HepG2 (cell line): ENCODE results near the gene LZTR1. TPM values are rescaled to one million over a fixed set of nuclear protein-coding genes. Genes with fewer than 3 reads are reported as not detected.

Experiments used
- HMG20B ChIP-seq: conservative IDR thresholded peaks from 2 replicates; pipeline ENCODE4 v1.6.1; 2016; ENCODE audit warnings: missing genetic modification reagents, missing compliant biosample characterization
- NAIF1 ChIP-seq: sonication (generic); formaldehyde crosslinking; IDR thresholded peaks from 2 replicates; pipeline ENCODE4 v1.5.0; 2020; ENCODE audit warnings: mild to moderate bottlenecking, missing genetic modification reagents, borderline replicate concordance
- ZNF761 ChIP-seq: sonication (generic); formaldehyde crosslinking; conservative IDR thresholded peaks from 2 replicates; pipeline ENCODE4 v1.4.0; 2020; ENCODE audit warnings: mild to moderate bottlenecking, missing genetic modification reagents
- polyA plus RNA-seq, 8 experiments: library from polyadenylated mRNA; depleted of rRNA in 3 of 8; stranded (reverse) in 7 of 8; unstranded in 1 of 8; fragments of >200 nt; fragmentation: Illumina TruSeq in 4 of 8; extraction: Trizol in 4 of 8; gene quantifications; 2 replicates each; pipeline versions ENCODE4 v1.2.1 to v1.2.3, GENCODE V29; 2011 to 2016; ENCODE audit warnings: low read depth in 4 of 8, missing spikeins in 1 of 8, mixed read lengths in 1 of 8; ENCODE audit not compliant: insufficient read depth in 1 of 8
- total RNA-seq, 5 experiments: library from RNA; depleted of rRNA; stranded (reverse); fragments of >200 nt; fragmentation: Illumina TruSeq; extraction: Trizol; gene quantifications; 2 replicates each; pipeline ENCODE4 v1.2.3, GENCODE V29; 2016; ENCODE audit warnings: low read depth in 1 of 5
- TF ChIP-seq, protein P1 (sequence below): sonication (generic); formaldehyde crosslinking; IDR thresholded peaks from 2 replicates; pipeline ENCODE4 v1.4.0; 2020; ENCODE audit warnings: missing genetic modification reagents
- TF ChIP-seq, protein P2 (sequence below): sonication (generic); formaldehyde crosslinking; IDR thresholded peaks from 2 replicates; pipeline ENCODE4 v1.5.0; 2020; ENCODE audit warnings: mild to moderate bottlenecking, missing genetic modification reagents, borderline replicate concordance
- TF ChIP-seq, protein P3 (sequence below): sonication (generic); formaldehyde crosslinking; IDR thresholded peaks from 2 replicates; pipeline ENCODE4 v1.5.1; 2020; ENCODE audit warnings: mild to moderate bottlenecking, missing genetic modification reagents
- TF ChIP-seq, protein P4 (sequence below): IDR thresholded peaks from 2 replicates; pipeline ENCODE4 v1.6.1; 2016; ENCODE audit warnings: low read depth, missing genetic modification reagents, missing compliant biosample characterization
- TF ChIP-seq, protein P5 (sequence below): sonication (generic); formaldehyde crosslinking; IDR thresholded peaks from 2 replicates; pipeline ENCODE4 v1.5.1; 2020; ENCODE audit warnings: mild to moderate bottlenecking, missing genetic modification reagents, moderate library complexity

The LZTR1 gene
- total and polyA plus RNA-seq, 2 of the 13 experiments (the other 11 are each of a cell fraction or from before 2014, with no cell fraction given): 21.8 to 22.4 TPM

DNA sequence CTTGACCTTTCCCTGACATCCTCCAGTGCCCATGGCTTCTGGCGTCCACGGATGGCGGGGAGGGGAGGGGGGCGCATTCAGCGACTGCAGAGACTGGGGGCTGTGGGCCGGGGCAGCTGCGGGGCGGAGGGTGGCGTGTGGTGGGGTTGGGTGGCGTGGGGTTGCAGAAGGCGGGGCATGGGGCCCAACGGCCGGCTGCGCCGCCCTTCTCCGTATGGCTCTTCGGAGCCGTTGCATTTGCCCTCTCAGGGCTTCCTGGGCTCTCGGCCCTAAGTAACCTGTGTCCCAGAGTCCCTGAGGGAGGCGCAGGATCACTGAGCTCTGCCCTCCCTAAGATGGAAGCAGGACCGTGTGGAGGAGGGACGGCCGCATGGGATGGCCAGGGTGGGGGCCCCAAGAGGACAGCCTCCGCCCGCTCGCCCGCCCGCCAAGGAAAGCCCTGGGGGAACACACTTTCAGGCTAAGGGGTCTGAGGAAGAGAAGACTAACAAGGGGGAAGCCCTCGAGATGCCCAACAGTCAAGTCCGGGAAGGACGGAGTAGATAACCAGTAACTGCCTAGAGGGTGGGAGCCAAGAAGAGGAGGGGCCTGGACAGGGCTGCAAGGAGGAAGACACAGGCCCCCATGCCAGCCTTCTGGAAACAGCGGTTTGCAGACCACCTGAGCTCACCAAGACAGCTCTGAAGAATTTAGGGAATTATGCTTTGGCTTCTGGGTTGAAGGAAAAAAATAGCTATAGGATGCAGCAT, 24.2 kb upstream of the LZTR1 start (continued):
- TF ChIP-seq, protein P1, sequence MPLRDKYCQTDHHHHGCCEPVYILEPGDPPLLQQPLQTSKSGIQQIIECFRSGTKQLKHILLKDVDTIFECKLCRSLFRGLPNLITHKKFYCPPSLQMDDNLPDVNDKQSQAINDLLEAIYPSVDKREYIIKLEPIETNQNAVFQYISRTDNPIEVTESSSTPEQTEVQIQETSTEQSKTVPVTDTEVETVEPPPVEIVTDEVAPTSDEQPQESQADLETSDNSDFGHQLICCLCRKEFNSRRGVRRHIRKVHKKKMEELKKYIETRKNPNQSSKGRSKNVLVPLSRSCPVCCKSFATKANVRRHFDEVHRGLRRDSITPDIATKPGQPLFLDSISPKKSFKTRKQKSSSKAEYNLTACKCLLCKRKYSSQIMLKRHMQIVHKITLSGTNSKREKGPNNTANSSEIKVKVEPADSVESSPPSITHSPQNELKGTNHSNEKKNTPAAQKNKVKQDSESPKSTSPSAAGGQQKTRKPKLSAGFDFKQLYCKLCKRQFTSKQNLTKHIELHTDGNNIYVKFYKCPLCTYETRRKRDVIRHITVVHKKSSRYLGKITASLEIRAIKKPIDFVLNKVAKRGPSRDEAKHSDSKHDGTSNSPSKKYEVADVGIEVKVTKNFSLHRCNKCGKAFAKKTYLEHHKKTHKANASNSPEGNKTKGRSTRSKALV (CRISPR knock-in tag): 0 out of 2 replicates have a peak, but pooled peaks have one; percentile 1
- TF ChIP-seq, protein P2, sequence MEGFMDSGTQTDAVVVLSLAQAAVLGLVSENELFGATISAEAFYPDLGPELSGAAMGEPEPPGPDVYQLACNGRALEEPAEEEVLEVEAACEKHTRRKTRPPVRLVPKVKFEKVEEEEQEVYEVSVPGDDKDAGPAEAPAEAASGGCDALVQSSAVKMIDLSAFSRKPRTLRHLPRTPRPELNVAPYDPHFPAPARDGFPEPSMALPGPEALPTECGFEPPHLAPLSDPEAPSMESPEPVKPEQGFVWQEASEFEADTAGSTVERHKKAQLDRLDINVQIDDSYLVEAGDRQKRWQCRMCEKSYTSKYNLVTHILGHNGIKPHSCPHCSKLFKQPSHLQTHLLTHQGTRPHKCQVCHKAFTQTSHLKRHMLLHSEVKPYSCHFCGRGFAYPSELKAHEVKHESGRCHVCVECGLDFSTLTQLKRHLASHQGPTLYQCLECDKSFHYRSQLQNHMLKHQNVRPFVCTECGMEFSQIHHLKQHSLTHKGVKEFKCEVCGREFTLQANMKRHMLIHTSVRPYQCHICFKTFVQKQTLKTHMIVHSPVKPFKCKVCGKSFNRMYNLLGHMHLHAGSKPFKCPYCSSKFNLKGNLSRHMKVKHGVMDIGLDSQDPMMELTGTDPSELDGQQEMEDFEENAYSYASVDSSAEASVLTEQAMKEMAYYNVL (CRISPR knock-in tag): 0 out of 2 replicates have a peak, but pooled peaks have one; percentile 16
- TF ChIP-seq NAIF1 (0 out of 2 replicates have a peak, but pooled peaks have one; percentile 44), HMG20B (0 out of 2 replicates have a peak, but pooled peaks have one; percentile 16), ZNF761 (peak; percentile 73; the same call in 1 of the 2 replicates)
- TF ChIP-seq, protein P3, sequence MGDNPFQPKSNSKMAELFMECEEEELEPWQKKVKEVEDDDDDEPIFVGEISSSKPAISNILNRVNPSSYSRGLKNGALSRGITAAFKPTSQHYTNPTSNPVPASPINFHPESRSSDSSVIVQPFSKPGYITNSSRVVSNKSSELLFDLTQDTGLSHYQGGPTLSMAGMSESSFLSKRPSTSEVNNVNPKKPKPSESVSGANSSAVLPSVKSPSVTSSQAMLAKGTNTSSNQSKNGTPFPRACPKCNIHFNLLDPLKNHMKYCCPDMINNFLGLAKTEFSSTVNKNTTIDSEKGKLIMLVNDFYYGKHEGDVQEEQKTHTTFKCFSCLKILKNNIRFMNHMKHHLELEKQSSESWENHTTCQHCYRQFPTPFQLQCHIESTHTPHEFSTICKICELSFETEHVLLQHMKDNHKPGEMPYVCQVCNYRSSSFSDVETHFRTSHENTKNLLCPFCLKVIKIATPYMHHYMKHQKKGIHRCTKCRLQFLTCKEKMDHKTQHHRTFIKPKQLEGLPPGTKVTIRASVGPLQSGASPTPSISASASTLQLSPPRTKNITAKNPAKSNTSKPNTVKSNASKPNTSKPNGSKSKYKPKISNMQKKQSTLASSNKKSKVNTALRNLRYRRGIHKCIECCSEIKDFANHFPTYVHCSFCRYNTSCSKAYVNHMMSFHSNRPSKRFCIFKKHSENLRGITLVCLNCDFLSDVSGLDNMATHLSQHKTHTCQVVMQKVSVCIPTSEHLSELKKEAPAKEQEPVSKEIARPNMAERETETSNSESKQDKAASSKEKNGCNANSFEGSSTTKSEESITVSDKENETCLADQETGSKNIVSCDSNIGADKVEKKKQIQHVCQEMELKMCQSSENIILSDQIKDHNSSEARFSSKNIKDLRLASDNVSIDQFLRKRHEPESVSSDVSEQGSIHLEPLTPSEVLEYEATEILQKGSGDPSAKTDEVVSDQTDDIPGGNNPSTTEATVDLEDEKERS (CRISPR knock-in tag): 0 out of 2 replicates have a peak, but pooled peaks have one; percentile 18
- TF ChIP-seq, protein P4, sequence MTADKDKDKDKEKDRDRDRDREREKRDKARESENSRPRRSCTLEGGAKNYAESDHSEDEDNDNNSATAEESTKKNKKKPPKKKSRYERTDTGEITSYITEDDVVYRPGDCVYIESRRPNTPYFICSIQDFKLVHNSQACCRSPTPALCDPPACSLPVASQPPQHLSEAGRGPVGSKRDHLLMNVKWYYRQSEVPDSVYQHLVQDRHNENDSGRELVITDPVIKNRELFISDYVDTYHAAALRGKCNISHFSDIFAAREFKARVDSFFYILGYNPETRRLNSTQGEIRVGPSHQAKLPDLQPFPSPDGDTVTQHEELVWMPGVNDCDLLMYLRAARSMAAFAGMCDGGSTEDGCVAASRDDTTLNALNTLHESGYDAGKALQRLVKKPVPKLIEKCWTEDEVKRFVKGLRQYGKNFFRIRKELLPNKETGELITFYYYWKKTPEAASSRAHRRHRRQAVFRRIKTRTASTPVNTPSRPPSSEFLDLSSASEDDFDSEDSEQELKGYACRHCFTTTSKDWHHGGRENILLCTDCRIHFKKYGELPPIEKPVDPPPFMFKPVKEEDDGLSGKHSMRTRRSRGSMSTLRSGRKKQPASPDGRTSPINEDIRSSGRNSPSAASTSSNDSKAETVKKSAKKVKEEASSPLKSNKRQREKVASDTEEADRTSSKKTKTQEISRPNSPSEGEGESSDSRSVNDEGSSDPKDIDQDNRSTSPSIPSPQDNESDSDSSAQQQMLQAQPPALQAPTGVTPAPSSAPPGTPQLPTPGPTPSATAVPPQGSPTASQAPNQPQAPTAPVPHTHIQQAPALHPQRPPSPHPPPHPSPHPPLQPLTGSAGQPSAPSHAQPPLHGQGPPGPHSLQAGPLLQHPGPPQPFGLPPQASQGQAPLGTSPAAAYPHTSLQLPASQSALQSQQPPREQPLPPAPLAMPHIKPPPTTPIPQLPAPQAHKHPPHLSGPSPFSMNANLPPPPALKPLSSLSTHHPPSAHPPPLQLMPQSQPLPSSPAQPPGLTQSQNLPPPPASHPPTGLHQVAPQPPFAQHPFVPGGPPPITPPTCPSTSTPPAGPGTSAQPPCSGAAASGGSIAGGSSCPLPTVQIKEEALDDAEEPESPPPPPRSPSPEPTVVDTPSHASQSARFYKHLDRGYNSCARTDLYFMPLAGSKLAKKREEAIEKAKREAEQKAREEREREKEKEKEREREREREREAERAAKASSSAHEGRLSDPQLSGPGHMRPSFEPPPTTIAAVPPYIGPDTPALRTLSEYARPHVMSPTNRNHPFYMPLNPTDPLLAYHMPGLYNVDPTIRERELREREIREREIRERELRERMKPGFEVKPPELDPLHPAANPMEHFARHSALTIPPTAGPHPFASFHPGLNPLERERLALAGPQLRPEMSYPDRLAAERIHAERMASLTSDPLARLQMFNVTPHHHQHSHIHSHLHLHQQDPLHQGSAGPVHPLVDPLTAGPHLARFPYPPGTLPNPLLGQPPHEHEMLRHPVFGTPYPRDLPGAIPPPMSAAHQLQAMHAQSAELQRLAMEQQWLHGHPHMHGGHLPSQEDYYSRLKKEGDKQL (CRISPR knock-in tag): no peak
- TF ChIP-seq, protein P5, sequence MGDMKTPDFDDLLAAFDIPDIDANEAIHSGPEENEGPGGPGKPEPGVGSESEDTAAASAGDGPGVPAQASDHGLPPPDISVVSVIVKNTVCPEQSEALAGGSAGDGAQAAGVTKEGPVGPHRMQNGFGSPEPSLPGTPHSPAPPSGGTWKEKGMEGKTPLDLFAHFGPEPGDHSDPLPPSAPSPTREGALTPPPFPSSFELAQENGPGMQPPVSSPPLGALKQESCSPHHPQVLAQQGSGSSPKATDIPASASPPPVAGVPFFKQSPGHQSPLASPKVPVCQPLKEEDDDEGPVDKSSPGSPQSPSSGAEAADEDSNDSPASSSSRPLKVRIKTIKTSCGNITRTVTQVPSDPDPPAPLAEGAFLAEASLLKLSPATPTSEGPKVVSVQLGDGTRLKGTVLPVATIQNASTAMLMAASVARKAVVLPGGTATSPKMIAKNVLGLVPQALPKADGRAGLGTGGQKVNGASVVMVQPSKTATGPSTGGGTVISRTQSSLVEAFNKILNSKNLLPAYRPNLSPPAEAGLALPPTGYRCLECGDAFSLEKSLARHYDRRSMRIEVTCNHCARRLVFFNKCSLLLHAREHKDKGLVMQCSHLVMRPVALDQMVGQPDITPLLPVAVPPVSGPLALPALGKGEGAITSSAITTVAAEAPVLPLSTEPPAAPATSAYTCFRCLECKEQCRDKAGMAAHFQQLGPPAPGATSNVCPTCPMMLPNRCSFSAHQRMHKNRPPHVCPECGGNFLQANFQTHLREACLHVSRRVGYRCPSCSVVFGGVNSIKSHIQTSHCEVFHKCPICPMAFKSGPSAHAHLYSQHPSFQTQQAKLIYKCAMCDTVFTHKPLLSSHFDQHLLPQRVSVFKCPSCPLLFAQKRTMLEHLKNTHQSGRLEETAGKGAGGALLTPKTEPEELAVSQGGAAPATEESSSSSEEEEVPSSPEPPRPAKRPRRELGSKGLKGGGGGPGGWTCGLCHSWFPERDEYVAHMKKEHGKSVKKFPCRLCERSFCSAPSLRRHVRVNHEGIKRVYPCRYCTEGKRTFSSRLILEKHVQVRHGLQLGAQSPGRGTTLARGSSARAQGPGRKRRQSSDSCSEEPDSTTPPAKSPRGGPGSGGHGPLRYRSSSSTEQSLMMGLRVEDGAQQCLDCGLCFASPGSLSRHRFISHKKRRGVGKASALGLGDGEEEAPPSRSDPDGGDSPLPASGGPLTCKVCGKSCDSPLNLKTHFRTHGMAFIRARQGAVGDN (CRISPR knock-in tag): peak; percentile 40
